Stimulated activated CD4-positive, alpha-beta T cell treated with anti-CD3 and anti-CD28 coated beads, Interleukin-4, amount 100 ng/mL, for 4 hours (primary cell): Measurements from ENCODE around the gene BAIAP3.

ENCODE experiments used
- DNase-seq, 2 experiments: peaks; one replicate each; pipeline ENCODE4 v3.0.0-alpha.2; 2020

Gene BAIAP3

GRCh38 chr16:1349351-1349750 is 15.9 kb downstream of the BAIAP3 start:
- DNase-seq, result no peak

GRCh38 chr16:1349951-1350350 is 16.5 kb downstream of the BAIAP3 start:
- no peak for DNase-seq

- no peak for DNase-seq
These were observed 17.2 kb downstream of the BAIAP3 start for GRCh38 chr16:1350691-1351090.

- DNase-seq, result no peak
These were observed 17.8 kb downstream of the BAIAP3 start for GRCh38 chr16:1351215-1351581.

GRCh38 chr16:1351582-1352362 is 18.3 kb downstream of the BAIAP3 start, which contains the start of the genes GNPTG and TSR3:
Gene GNPTG, plus strand, starts transcription at chr16:1351931. Its CDS starts 35 bp downstream, at chr16:1351966.
Gene TSR3, minus strand, starts transcription at chr16:1351878. Its CDS starts 74 bp downstream, at chr16:1351804.
- DNase-seq, result peak; percentile 77 to 84

- no peak for DNase-seq
These were observed 21.5 kb downstream of the BAIAP3 start for GRCh38 chr16:1354815-1355540.

GRCh38 chr16:1355591-1355990 is 22.1 kb downstream of the BAIAP3 start:
- DNase-seq, result no peak

- DNase-seq, result no peak
These were observed 22.8 kb downstream of the BAIAP3 start for GRCh38 chr16:1356061-1356900.

- DNase-seq, result no peak
These were observed 24.6 kb downstream of the BAIAP3 start for GRCh38 chr16:1357906-1358566.

- no peak for DNase-seq
These were observed 28.4 kb downstream of the BAIAP3 start for GRCh38 chr16:1361685-1362360.

- no peak for DNase-seq
These were observed 29.4 kb downstream of the BAIAP3 start for GRCh38 chr16:1362807-1363206.

GRCh38 chr16:1363501-1364041 is 30.1 kb downstream of the BAIAP3 start:
- DNase-seq, result peak; percentile 50 to 74

GRCh38 chr16:1364510-1364909 is 31.1 kb downstream of the BAIAP3 start:
- no peak for DNase-seq

GRCh38 chr16:1366060-1366711 is 32.7 kb downstream of the BAIAP3 start:
- DNase-seq, result no peak

- DNase-seq, result no peak
These were observed 33.4 kb downstream of the BAIAP3 start for GRCh38 chr16:1366712-1367299.

- DNase-seq, result no peak
These were observed 34.2 kb downstream of the BAIAP3 start for GRCh38 chr16:1367486-1368174.

GRCh38 chr16:1371054-1371978 is 37.9 kb downstream of the BAIAP3 start:
- no peak for DNase-seq

GRCh38 chr16:1372292-1372950 is 39.0 kb downstream of the BAIAP3 start:
- no peak for DNase-seq
